ENCODE data around the gene NSL1. TPM values are rescaled to one million over a fixed set of nuclear protein-coding genes. Genes with fewer than 3 reads are reported as not detected.

NSL1 gene
- total RNA-seq, 1 donor from 2014 or later: 33.0 TPM

- Mint-ChIP-seq H3K27ac (ENCODE audit: unreplicated experiment) (no peak overlapping the region), H3K27me3 (ENCODE audit: unreplicated experiment) (peaks cover 5% of the 10 kb centered on the region), H3K4me3 (ENCODE audit: unreplicated experiment) (no peak overlapping the region), H3K4me1 (ENCODE audit: unreplicated experiment) (peaks cover 13% of the 10 kb centered on the region), H3K36me3 (ENCODE audit: low read depth, unreplicated experiment) (no peaks in the 10 kb centered on the region), H3K9me3 (ENCODE audit: unreplicated experiment) (no peaks in the 10 kb centered on the region)
- TF ChIP-seq CTCF (IDR thresholded peaks at IDR 0.05; ENCODE audit: unreplicated experiment): no peak
- DNase-seq (ENCODE audit: low spot score): no peak
These were observed 102.3 kb downstream of the NSL1 start for GRCh38 chr1:212689196-212689725.

- Mint-ChIP-seq H3K27me3 (ENCODE audit: unreplicated experiment) (peaks cover 5% of the 10 kb centered on the region), H3K4me3 (ENCODE audit: unreplicated experiment) (no peak overlapping the region), H3K9me3 (ENCODE audit: unreplicated experiment) (no peaks in the 10 kb centered on the region), H3K27ac (ENCODE audit: unreplicated experiment) (no peak overlapping the region), H3K36me3 (ENCODE audit: low read depth, unreplicated experiment) (no peaks in the 10 kb centered on the region), H3K4me1 (ENCODE audit: unreplicated experiment) (peaks cover 16% of the 10 kb centered on the region)
- TF ChIP-seq CTCF (IDR thresholded peaks at IDR 0.05; ENCODE audit: unreplicated experiment): no peak
- DNase-seq (ENCODE audit: low spot score): no peak
These were observed 103.1 kb downstream of the NSL1 start for GRCh38 chr1:212688341-212689047.

DNA sequence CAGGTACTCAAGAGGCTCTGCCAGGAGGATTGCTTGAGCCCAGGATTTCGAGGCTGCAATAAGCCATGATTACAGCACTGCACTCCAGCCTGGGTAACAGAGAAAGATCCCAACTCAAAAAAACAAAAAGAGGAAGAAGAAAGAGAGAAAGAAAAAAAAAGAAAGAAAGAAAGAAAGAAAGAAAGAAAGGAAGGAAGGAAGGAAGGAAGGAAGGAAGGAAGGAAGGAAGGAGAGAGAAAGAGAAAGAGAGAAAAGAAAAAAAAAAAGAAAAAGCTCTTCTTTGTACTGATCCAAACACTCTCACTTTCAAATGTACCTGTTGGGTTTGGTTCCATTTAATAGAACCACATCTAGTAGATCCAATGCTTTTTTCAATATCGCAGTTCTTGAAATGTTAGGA is 103.8 kb downstream of the NSL1 start:
- no peak overlapping the region for H3K27ac Mint-ChIP-seq (ENCODE audit: unreplicated experiment)
- no peaks in the 10 kb centered on the region for H3K36me3 Mint-ChIP-seq (ENCODE audit: low read depth, unreplicated experiment)
- no peak for DNase-seq (ENCODE audit: low spot score)
- H3K4me3 Mint-ChIP-seq (ENCODE audit: unreplicated experiment): no peak overlapping the region
- peaks cover 22% of the 10 kb centered on the region for H3K4me1 Mint-ChIP-seq (ENCODE audit: unreplicated experiment)
- no peaks in the 10 kb centered on the region for H3K9me3 Mint-ChIP-seq (ENCODE audit: unreplicated experiment)
- H3K27me3 Mint-ChIP-seq (ENCODE audit: unreplicated experiment): peaks cover 5% of the 10 kb centered on the region
- no peak for TF ChIP-seq CTCF (IDR thresholded peaks at IDR 0.05; ENCODE audit: unreplicated experiment)

- DNase-seq (ENCODE audit: low spot score): no peak
- Mint-ChIP-seq H3K4me3 (ENCODE audit: unreplicated experiment) (no peak overlapping the region), H3K36me3 (ENCODE audit: low read depth, unreplicated experiment) (no peaks in the 10 kb centered on the region), H3K4me1 (ENCODE audit: unreplicated experiment) (peaks cover 22% of the 10 kb centered on the region), H3K27me3 (ENCODE audit: unreplicated experiment) (peaks cover 3% of the 10 kb centered on the region), H3K9me3 (ENCODE audit: unreplicated experiment) (no peaks in the 10 kb centered on the region), H3K27ac (ENCODE audit: unreplicated experiment) (no peak overlapping the region)
- no peak for TF ChIP-seq CTCF (IDR thresholded peaks at IDR 0.05; ENCODE audit: unreplicated experiment)
These were observed 105.0 kb downstream of the NSL1 start for GRCh38 chr1:212686591-212686990.

GRCh38 chr1:212686069-212686468 is 105.5 kb downstream of the NSL1 start:
- peaks cover 5% of the 10 kb centered on the region for H3K27me3 Mint-ChIP-seq (ENCODE audit: unreplicated experiment)
- DNase-seq (ENCODE audit: low spot score): no peak
- no peak for TF ChIP-seq CTCF (IDR thresholded peaks at IDR 0.05; ENCODE audit: unreplicated experiment)
- no peak overlapping the region for H3K27ac Mint-ChIP-seq (ENCODE audit: unreplicated experiment)
- H3K4me3 Mint-ChIP-seq (ENCODE audit: unreplicated experiment): no peak overlapping the region
- peaks cover 23% of the 10 kb centered on the region for H3K4me1 Mint-ChIP-seq (ENCODE audit: unreplicated experiment)
- no peaks in the 10 kb centered on the region for H3K9me3 Mint-ChIP-seq (ENCODE audit: unreplicated experiment)
- no peaks in the 10 kb centered on the region for H3K36me3 Mint-ChIP-seq (ENCODE audit: low read depth, unreplicated experiment)
